GM12878 (cell line): ENCODE measurements around the gene GYG1. TPM values are rescaled to one million over a fixed set of nuclear protein-coding genes. Genes with fewer than 3 reads are reported as not detected.
A peak's percentile ranks its signal among the peaks of the same experiment; 100 is the strongest.

Experiments used
- ATAC-seq: fragments of 200-7000 bp; cut with Tn5 transposase; 3 replicates; pipeline ENCODE4 v1.9.1; 2020; ENCODE audit warnings: mild to moderate bottlenecking, moderate library complexity
- Bru-seq: library from RNA; stranded (reverse); fragments of 400-500 nt; gene quantifications from one replicate; lab custom pipeline; 2021; lab: Mats Ljungman, UMichigan
- BruChase-seq, 2 experiments: library from RNA; stranded (reverse); fragments of 400-500 nt; gene quantifications; one replicate each; lab custom pipeline; 2021; lab: Mats Ljungman, UMichigan
- BruUV-seq: library from RNA; stranded (reverse); fragments of 400-500 nt; replicated peaks from 2 replicates; lab custom pipeline; 2021; lab: Mats Ljungman, UMichigan
- CTCF ChIA-PET: fragments of 300-600 bp; sonication (Branson Sonifier 250); formaldehyde crosslinking; extraction: SDS; loops from one replicate; lab custom pipeline; 2021; ENCODE audit warnings: inconsistent platforms; lab: Yijun Ruan, JAX
- POLR2A ChIA-PET: fragments of 350-600 bp; formaldehyde crosslinking; extraction: SDS; loops from one replicate; lab custom pipeline; 2021; ENCODE audit warnings: inconsistent platforms; lab: Charles Lee
- RAD21 ChIA-PET: fragments of 300-600 bp; sonication (Branson Sonifier 250); formaldehyde crosslinking; loops from one replicate; lab custom pipeline; 2023; ENCODE audit warnings: antibody characterized with exemption; ENCODE audit not compliant: unreplicated experiment; lab: Charles Lee
- SMC1A ChIA-PET: fragments of 300-600 bp; sonication (Branson Sonifier 250); formaldehyde crosslinking; loops from one replicate; lab custom pipeline; 2023; ENCODE audit not compliant: unreplicated experiment, uncharacterized antibody; lab: Charles Lee
- DNase-seq: peaks from one replicate; pipeline ENCODE4 v3.0.0-alpha.2; 2011; ENCODE audit warnings: low read depth, low spot score
- FAIRE-seq: peaks from 3 replicates; lab custom pipeline; 2011; peaks lifted over from hg19 to GRCh38; lab: Jason Lieb, UNC
- H2AFZ ChIP-seq: 2 replicates; pipeline ENCODE4 v1.6.0; 2011; ENCODE audit warnings: low read depth, low read length, control low read depth; ENCODE audit not compliant: control insufficient read depth
- H3K27ac ChIP-seq: 2 replicates; pipeline ENCODE4 v1.5.1; 2011; ENCODE audit warnings: control low read depth; ENCODE audit not compliant: control insufficient read depth, insufficient read depth
- H3K27me3 ChIP-seq, 2 experiments: replicated peaks in 1 of 2; 2 replicates each; pipeline versions ENCODE4 v1.6.0 to v1.6.1; 2011; ENCODE audit warnings: low read length in 1 of 2; ENCODE audit not compliant: control insufficient read depth in 2 of 2, insufficient read depth in 2 of 2
- H3K36me3 ChIP-seq, 2 experiments: 2 replicates each; pipeline ENCODE4 v1.5.1; 2011; ENCODE audit warnings: low read length in 1 of 2; ENCODE audit not compliant: control insufficient read depth in 2 of 2, insufficient read depth in 2 of 2
- H3K4me1 ChIP-seq: 2 replicates; pipeline ENCODE4 v1.6.1; 2011; ENCODE audit warnings: mild to moderate bottlenecking, low read length, moderate library complexity, mixed read lengths; ENCODE audit not compliant: control insufficient read depth, insufficient read depth
- H3K4me2 ChIP-seq: 2 replicates; pipeline ENCODE4 v1.6.0; 2011; ENCODE audit warnings: control low read depth; ENCODE audit not compliant: control insufficient read depth, insufficient read depth
- H3K4me3 ChIP-seq: fragments of 200-600 bp; sonication (generic); 2 replicates; pipeline ENCODE4 v1.5.1; 2016
- H3K79me2 ChIP-seq: 2 replicates; pipeline ENCODE4 v1.6.0; 2011; ENCODE audit warnings: low read length; ENCODE audit not compliant: control insufficient read depth, insufficient read depth
- H3K9ac ChIP-seq: 2 replicates; pipeline ENCODE4 v1.8.0; 2011; ENCODE audit warnings: low read length, control low read depth, mixed read lengths; ENCODE audit not compliant: control insufficient read depth, insufficient read depth
- H3K9me3 ChIP-seq: replicated peaks from 3 replicates; pipeline ENCODE4 v1.5.1; 2011; ENCODE audit warnings: mild to moderate bottlenecking, low read length; ENCODE audit not compliant: control insufficient read depth, insufficient read depth
- H4K20me1 ChIP-seq: 2 replicates; pipeline ENCODE4 v1.6.0; 2011; ENCODE audit not compliant: control insufficient read depth, insufficient read depth
- BACH1 ChIP-seq: fragments of 450-650 bp; IDR thresholded peaks from 2 replicates; pipeline ENCODE4 v1.6.1; 2017; ENCODE audit warnings: mild to moderate bottlenecking, borderline replicate concordance
- CHD1 ChIP-seq: IDR thresholded peaks from 2 replicates; pipeline ENCODE4 v1.6.1; 2012; ENCODE audit warnings: low read depth, low read length, improper control_type of control experiment
- CREB1 ChIP-seq: IDR thresholded peaks from 2 replicates; pipeline ENCODE4 v1.6.1; 2012; ENCODE audit warnings: low read depth, mild to moderate bottlenecking, inconsistent platforms
- GABPA ChIP-seq: IDR thresholded peaks from 2 replicates; pipeline ENCODE4 v1.6.1; 2014; ENCODE audit warnings: antibody characterized with exemption, low read depth, mild to moderate bottlenecking, inconsistent platforms
- NR2C1 ChIP-seq: fragments of 450-650 bp; IDR thresholded peaks from 2 replicates; pipeline ENCODE4 v1.6.1; 2017; ENCODE audit warnings: antibody characterized with exemption, mild to moderate bottlenecking, moderate library complexity
- POLR2A ChIP-seq: IDR thresholded peaks from 2 replicates; pipeline ENCODE4 v1.6.1; 2011; ENCODE audit warnings: low read depth, mild to moderate bottlenecking, low read length
- SMARCA5 ChIP-seq: fragments of 450-650 bp; IDR thresholded peaks from 2 replicates; pipeline ENCODE4 v1.6.1; 2017; ENCODE audit warnings: mild to moderate bottlenecking
- TARDBP ChIP-seq: IDR thresholded peaks from 2 replicates; pipeline ENCODE4 v1.6.1; 2016; ENCODE audit warnings: borderline replicate concordance
- ZBTB4 ChIP-seq: fragments of 450-650 bp; formaldehyde crosslinking; IDR thresholded peaks from 2 replicates; pipeline ENCODE4 v1.4.0; 2022; ENCODE audit warnings: mild to moderate bottlenecking, moderate library complexity
- WGBS: methylation state at CpG from one replicate; pipeline ENCODE4 v1.1.6; 2016; ENCODE audit warnings: low lambda C conversion rate; ENCODE audit not compliant: insufficient replicate concordance, insufficient coverage; ENCODE audit errors: missing lambda C conversion rate; 5-methylcytosine and 5-hydroxymethylcytosine counted together
- in situ Hi-C: fragments of 300-500 bp; cut with MboI; formaldehyde crosslinking; loops from 9 replicates; pipeline ENCODE4 v1.14.3; 2018; ENCODE audit warnings: mixed read lengths
- intact Hi-C: fragments of 100-400 bp; cut with micrococcal nuclease; formaldehyde crosslinking; loops from one replicate; pipeline ENCODE4 v1.14.2; 2022; ENCODE audit not compliant: unreplicated experiment
- long read RNA-seq, 2 experiments: library from polyadenylated mRNA; unstranded; transcript quantifications; one replicate each; pipeline ENCODE4 v2.0.0, GENCODE V29; 2019 to 2020
- polyA minus RNA-seq, 3 experiments: library from RNA; depleted of rRNA, polyadenylated mRNA; stranded (reverse); fragments of >200 nt; gene quantifications; 2 replicates each; pipeline ENCODE4 v1.2.3, GENCODE V29; 2011
- polyA plus RNA-seq, 11 experiments: library from polyadenylated mRNA; depleted of rRNA in 4 of 11; unstranded in 6 of 11; stranded (reverse) in 5 of 11; fragments of >200 nt; fragmentation: Nextera tagmentation in 4 of 11; fragmentation: Illumina TruSeq in 1 of 11; extraction: Ambion mirVana in 4 of 11; extraction: Trizol in 1 of 11; gene quantifications; 1 replicate in 1 of 11; 2 replicates in 10 of 11; pipeline versions ENCODE4 v1.2.1 to v1.2.3, GENCODE V29; 2011 to 2016; ENCODE audit warnings: inconsistent platforms in 2 of 11, missing spikeins in 2 of 11, low read depth in 1 of 11
- total RNA-seq, 4 experiments: library from RNA; depleted of rRNA in 3 of 4; stranded (reverse); fragments of >200 nt in 3 of 4; fragmentation: Illumina TruSeq in 1 of 4; extraction: Trizol in 1 of 4; gene quantifications; 2 replicates each; pipeline versions ENCODE4 v1.2.1 to v1.2.3, GENCODE V29; 2013 to 2021
- TF ChIP-seq, protein P1 (sequence below), 3 experiments: IDR thresholded peaks in 2 of 3; conservative IDR thresholded peaks in 1 of 3; 2 replicates each; pipeline ENCODE4 v1.5.1; 2011; ENCODE audit warnings: low read depth in 3 of 3, low read length in 3 of 3, mild to moderate bottlenecking in 3 of 3, control low read depth in 2 of 3, moderate library complexity in 2 of 3, inconsistent platforms in 1 of 3, mixed read lengths in 1 of 3; ENCODE audit not compliant: control insufficient read depth in 2 of 3, insufficient read depth in 1 of 3; ENCODE audit errors: extremely low read depth in 1 of 3
- TF ChIP-seq, protein P2 (sequence below): IDR thresholded peaks from 2 replicates; pipeline ENCODE4 v1.6.1; 2012; ENCODE audit warnings: low read depth, low read length, improper control_type of control experiment

Gene GYG1
- 3.9 and 5.3 TPM in 2 replicates for total RNA-seq (2013; cell fraction: nucleolus; rRNA removed)
- 12.0 and 16.0 TPM in 2 replicates for total RNA-seq (2014; rRNA removed)
- 18.8 and 19.7 TPM in 2 replicates for total RNA-seq (2014; rRNA removed; fragmentation: Illumina TruSeq; extraction: Trizol)
- 21.1 and 22.4 TPM in 2 replicates for total RNA-seq (2021)
- 10.8 TPM for polyA plus RNA-seq (2011; ENCODE audit: low read depth)
- polyA plus RNA-seq (2011; rRNA removed): 16.9 and 18.2 TPM in 2 replicates
- polyA plus RNA-seq (2011; cell fraction: cytosol; rRNA removed): 14.6 and 18.8 TPM in 2 replicates
- polyA plus RNA-seq (2011; cell fraction: nucleus; rRNA removed): 16.1 and 17.9 TPM in 2 replicates
- 13.0 and 15.1 TPM in 2 replicates for polyA plus RNA-seq (2012)
- polyA plus RNA-seq (2014; fragmentation: Illumina TruSeq; extraction: Trizol): 26.4 and 26.6 TPM in 2 replicates
- 10 to 100 TPM; 23.4 to 36.7 TPM for polyA plus RNA-seq (2014; fragmentation: Nextera tagmentation; extraction: Ambion mirVana)
- polyA plus RNA-seq (2014; rRNA removed): 11.8 and 13.0 TPM in 2 replicates
- polyA plus RNA-seq (2016; fragmentation: Nextera tagmentation; extraction: Ambion mirVana): 10 to 100 TPM; 33.9 to 38.9 TPM
- polyA minus RNA-seq (2011; rRNA and poly(A)+ RNA removed): 13.7 and 19.3 TPM in 2 replicates
- 7.8 and 10.2 TPM in 2 replicates for polyA minus RNA-seq (2011; cell fraction: cytosol; rRNA and poly(A)+ RNA removed)
- polyA minus RNA-seq (2011; cell fraction: nucleus; rRNA and poly(A)+ RNA removed): 21.2 and 31.4 TPM in 2 replicates
- percentile 71 among the genes with signal in this experiment for Bru-seq, nascent RNA
- percentile 52 among the genes with signal in this experiment for BruChase-seq, experiment 1, labeled RNA remaining after a 6-hour chase
- percentile 51 among the genes with signal in this experiment for BruChase-seq, experiment 2, labeled RNA remaining after a 2-hour chase
- long read RNA-seq, experiment 1, transcript GYG1-201 (7 exons, 1,890 nt): major isoform, 42 of 53 reads
- long read RNA-seq, experiment 1, partial matches to known transcripts: 2 of 53 reads
- long read RNA-seq, experiment 1, other reads (novel, unspliced or antisense): 6 of 53 reads
- long read RNA-seq, experiment 2, transcript GYG1-201 (7 exons, 1,890 nt): major isoform, 270 of 317 reads
- long read RNA-seq, experiment 2, transcript GYG1-210 (6 exons, 1,563 nt): minor isoform, 19 of 317 reads
- long read RNA-seq, experiment 2, partial matches to known transcripts: 8 of 317 reads
- long read RNA-seq, experiment 2, other reads (novel, unspliced or antisense): 20 of 317 reads

- in situ Hi-C loops (no loop called here), intact Hi-C loops (no loop called here)
- DNase-seq (no peak), FAIRE-seq (no peak), ATAC-seq (peak; percentile 94)
- ChIA-PET SMC1A (interaction anchor here (0.5 to 1.7 kb wide), 4 partner anchors 11 to 139 kb away, joined by 3 to 4 read pairs (median 4); no protein-coding TSS in a partner anchor), RAD21 (interaction anchor here (1.1 to 2.0 kb wide), 5 partner anchors 9 to 129 kb away, joined by 3 to 8 read pairs (median 4); no protein-coding TSS in a partner anchor), POLR2A (interaction anchor here (0.8 to 1.4 kb wide), 3 partner anchors 9 to 45 kb away, joined by 3 to 4 read pairs (median 3); no protein-coding TSS in a partner anchor), CTCF (interaction anchor here (0.7 to 3.5 kb wide), 10 partner anchors 7 to 1713 kb away, joined by 3 to 14 read pairs (median 3); partner anchors contain the start of gene ERICH6)
- H3K4me1 ChIP-seq: peaks cover 4% of the 10 kb centered on the region; the same call in 1 of the 2 replicates
- H4K20me1 ChIP-seq: no peaks in the 10 kb centered on the region
- under 1% methylated on average over 73 of the region's 91 CpGs for WGBS
- H3K36me3 ChIP-seq: peaks cover 0 to 5% of the 10 kb centered on the region in 2 experiments; a peak in 1 of 4 replicates
- H3K9me3 ChIP-seq: no peaks in the 10 kb centered on the region
- peaks cover 15% of the 10 kb centered on the region for H3K79me2 ChIP-seq
- peak within 1 kb of the TSS; percentile 71 for H3K27ac ChIP-seq
- no peaks in the 10 kb centered on the region for H3K27me3 ChIP-seq
- H3K4me2 ChIP-seq: peak within 1 kb of the TSS; percentile 80
- peak within 1 kb of the TSS; percentile 84 for H2AFZ ChIP-seq
- H3K4me3 ChIP-seq: peak within 1 kb of the TSS; percentile 94
- peak within 1 kb of the TSS; percentile 75 for H3K9ac ChIP-seq
- no TSS peak for BruUV-seq
- TF ChIP-seq, protein P1, sequence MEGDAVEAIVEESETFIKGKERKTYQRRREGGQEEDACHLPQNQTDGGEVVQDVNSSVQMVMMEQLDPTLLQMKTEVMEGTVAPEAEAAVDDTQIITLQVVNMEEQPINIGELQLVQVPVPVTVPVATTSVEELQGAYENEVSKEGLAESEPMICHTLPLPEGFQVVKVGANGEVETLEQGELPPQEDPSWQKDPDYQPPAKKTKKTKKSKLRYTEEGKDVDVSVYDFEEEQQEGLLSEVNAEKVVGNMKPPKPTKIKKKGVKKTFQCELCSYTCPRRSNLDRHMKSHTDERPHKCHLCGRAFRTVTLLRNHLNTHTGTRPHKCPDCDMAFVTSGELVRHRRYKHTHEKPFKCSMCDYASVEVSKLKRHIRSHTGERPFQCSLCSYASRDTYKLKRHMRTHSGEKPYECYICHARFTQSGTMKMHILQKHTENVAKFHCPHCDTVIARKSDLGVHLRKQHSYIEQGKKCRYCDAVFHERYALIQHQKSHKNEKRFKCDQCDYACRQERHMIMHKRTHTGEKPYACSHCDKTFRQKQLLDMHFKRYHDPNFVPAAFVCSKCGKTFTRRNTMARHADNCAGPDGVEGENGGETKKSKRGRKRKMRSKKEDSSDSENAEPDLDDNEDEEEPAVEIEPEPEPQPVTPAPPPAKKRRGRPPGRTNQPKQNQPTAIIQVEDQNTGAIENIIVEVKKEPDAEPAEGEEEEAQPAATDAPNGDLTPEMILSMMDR (IDR thresholded peaks at IDR 0.05 in 2 of 3, conservative IDR thresholded peaks at IDR 0.05 in 1 of 3; ENCODE audit: control insufficient read depth in 2 of 3, extremely low read depth in 1 of 3, insufficient read depth in 1 of 3, low read depth in 3 of 3, low read length in 3 of 3): peak in 2 of 3 experiments; percentile 23 to 49; a peak in 3 of 6 replicates
- TF ChIP-seq GABPA (no peak), NR2C1 (no peak), BACH1 (0 out of 2 replicates have a peak, but pooled peaks have one; percentile 36), CHD1 (no peak), ZBTB4 (CRISPR knock-in tag) (no peak), TARDBP (no peak), CREB1 (0 out of 2 replicates have a peak, but pooled peaks have one; percentile 30), SMARCA5 (peak; percentile 71; the same call in 1 of the 2 replicates), POLR2A (peak; percentile 96)
- TF ChIP-seq, protein P2, sequence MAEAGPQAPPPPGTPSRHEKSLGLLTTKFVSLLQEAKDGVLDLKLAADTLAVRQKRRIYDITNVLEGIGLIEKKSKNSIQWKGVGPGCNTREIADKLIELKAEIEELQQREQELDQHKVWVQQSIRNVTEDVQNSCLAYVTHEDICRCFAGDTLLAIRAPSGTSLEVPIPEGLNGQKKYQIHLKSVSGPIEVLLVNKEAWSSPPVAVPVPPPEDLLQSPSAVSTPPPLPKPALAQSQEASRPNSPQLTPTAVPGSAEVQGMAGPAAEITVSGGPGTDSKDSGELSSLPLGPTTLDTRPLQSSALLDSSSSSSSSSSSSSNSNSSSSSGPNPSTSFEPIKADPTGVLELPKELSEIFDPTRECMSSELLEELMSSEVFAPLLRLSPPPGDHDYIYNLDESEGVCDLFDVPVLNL: no peak
Observed at GRCh38 chr3:148991219-148992026, at the start of gene GYG1. Gene GYG1 (plus strand): TSS chr3:148991540. CDS start chr3:148991641, 101 bp downstream.
